Cardiac muscle cell (in vitro differentiated cells and primary cell): Measurements from ENCODE around the gene BCR. TPM values are rescaled to one million over a fixed set of nuclear protein-coding genes. Genes with fewer than 3 reads are reported as not detected.
A peak's percentile ranks its signal among the peaks of the same experiment; 100 is the strongest.

ENCODE experiments used
- DNase-seq, 2 donors: peaks; one replicate each; pipeline versions ENCODE4 v3.0.0 to v3.0.0-alpha.2; 2010 to 2017; ENCODE audit warnings: low read depth in 1 of 2, low spot score in 1 of 2
- H3K27ac ChIP-seq: fragments of 200-600 bp; sonication (generic); 2 replicates; pipeline ENCODE4 v1.5.1; 2016
- H3K27me3 ChIP-seq: fragments of 200-600 bp; sonication (generic); 2 replicates; pipeline ENCODE4 v1.6.0; 2016; ENCODE audit warnings: control low read depth
- H3K36me3 ChIP-seq: fragments of 200-600 bp; sonication (generic); 2 replicates; pipeline ENCODE4 v1.5.1; 2016; ENCODE audit warnings: control low read depth
- H3K4me1 ChIP-seq: fragments of 200-600 bp; sonication (generic); 2 replicates; pipeline ENCODE4 v1.8.1; 2017; ENCODE audit warnings: low read depth, mild to moderate bottlenecking, mixed run types
- H3K4me3 ChIP-seq: fragments of 200-600 bp; sonication (generic); 2 replicates; pipeline ENCODE4 v1.5.1; 2016; ENCODE audit warnings: mild to moderate bottlenecking
- H3K9me3 ChIP-seq: fragments of 200-600 bp; sonication (generic); 2 replicates; pipeline ENCODE4 v1.5.1; 2017; ENCODE audit warnings: low read depth, mild to moderate bottlenecking, control low read depth
- polyA plus RNA-seq: library from polyadenylated mRNA; unstranded; fragments of >200 nt; fragmentation: Nextera tagmentation; extraction: Ambion mirVana; gene quantifications from 2 replicates; pipeline ENCODE4 v1.2.1, GENCODE V29; 2016
- total RNA-seq: library from RNA; depleted of rRNA; stranded (reverse); fragments of >200 nt; gene quantifications from 2 replicates; pipeline ENCODE4 v1.2.3, GENCODE V29; 2016
- TF ChIP-seq, protein P1 (sequence below): IDR thresholded peaks from 2 replicates; pipeline ENCODE4 v1.5.1; 2012; ENCODE audit warnings: low read depth, mild to moderate bottlenecking, low read length

BCR gene
- total and polyA plus RNA-seq, 2 experiments from 2014 or later, result 30.9 to 53.1 TPM

- H3K9me3 ChIP-seq, result no peaks in the 10 kb centered on the region
- TF ChIP-seq, protein P1, sequence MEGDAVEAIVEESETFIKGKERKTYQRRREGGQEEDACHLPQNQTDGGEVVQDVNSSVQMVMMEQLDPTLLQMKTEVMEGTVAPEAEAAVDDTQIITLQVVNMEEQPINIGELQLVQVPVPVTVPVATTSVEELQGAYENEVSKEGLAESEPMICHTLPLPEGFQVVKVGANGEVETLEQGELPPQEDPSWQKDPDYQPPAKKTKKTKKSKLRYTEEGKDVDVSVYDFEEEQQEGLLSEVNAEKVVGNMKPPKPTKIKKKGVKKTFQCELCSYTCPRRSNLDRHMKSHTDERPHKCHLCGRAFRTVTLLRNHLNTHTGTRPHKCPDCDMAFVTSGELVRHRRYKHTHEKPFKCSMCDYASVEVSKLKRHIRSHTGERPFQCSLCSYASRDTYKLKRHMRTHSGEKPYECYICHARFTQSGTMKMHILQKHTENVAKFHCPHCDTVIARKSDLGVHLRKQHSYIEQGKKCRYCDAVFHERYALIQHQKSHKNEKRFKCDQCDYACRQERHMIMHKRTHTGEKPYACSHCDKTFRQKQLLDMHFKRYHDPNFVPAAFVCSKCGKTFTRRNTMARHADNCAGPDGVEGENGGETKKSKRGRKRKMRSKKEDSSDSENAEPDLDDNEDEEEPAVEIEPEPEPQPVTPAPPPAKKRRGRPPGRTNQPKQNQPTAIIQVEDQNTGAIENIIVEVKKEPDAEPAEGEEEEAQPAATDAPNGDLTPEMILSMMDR, result no peak
- no peaks in the 10 kb centered on the region for H3K4me1 ChIP-seq
- peak in 1 of 2 donors; percentile 92 for DNase-seq
- no peak overlapping the region for H3K4me3 ChIP-seq
- H3K27ac ChIP-seq, result no peak overlapping the region
- H3K36me3 ChIP-seq, result no peaks in the 10 kb centered on the region
- H3K27me3 ChIP-seq, result no peaks in the 10 kb centered on the region
Measured at GRCh38 chr22:23147617-23148387, 32.5 kb upstream of the BCR start.

DNA sequence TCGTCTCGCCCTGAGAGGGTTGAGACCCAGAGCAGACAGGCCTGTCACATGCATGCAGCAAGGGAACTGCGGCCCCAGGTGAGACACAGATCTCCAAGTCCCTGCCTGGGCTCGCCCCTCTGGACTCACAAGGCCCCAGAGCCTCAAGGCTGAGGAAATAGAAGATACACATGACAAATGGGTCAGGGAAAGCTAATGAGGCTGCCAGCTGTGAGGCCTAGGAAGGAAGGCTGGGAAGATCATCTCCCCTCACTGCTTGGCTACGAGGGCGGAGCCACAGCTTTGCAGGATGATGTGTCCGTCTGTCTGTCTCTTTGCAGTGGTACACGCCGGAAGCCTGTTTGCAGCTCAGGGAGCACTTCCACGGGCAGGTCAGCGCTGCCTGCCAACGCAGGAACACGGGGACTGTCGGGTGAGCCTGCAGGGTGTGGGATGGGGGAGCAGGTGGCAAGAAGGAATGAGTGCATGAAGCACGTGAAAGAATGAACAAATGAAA lies 30.5 kb upstream of the BCR start:
- Histone ChIP-seq H3K27ac (no peak overlapping the region), H3K27me3 (no peaks in the 10 kb centered on the region), H3K4me1 (no peaks in the 10 kb centered on the region), H3K4me3 (no peak overlapping the region), H3K36me3 (no peaks in the 10 kb centered on the region), H3K9me3 (no peaks in the 10 kb centered on the region)
- no peak for DNase-seq
- TF ChIP-seq, protein P1, result no peak

DNA sequence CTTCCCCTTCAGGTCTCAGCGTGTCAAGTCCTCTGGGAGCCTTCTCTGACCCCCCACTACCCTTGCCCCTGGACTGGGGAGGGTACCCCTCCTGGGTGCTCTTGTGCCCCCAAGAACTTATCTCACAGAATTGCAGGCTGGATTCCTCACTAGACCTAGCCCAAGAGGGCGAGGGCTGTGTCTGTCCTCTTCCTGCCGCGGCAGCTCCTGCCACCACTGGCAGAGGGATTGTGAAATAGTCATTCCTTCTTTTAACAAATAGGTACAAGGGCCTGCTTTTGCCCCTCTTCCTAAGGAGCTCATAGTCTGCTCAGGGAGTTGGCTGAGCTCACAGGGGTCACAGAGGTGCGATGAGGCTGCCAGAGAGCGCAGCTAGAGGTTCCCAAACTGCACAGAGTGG lies 29.5 kb upstream of the BCR start:
- no peak for DNase-seq
- no peak overlapping the region for H3K4me3 ChIP-seq
- H3K9me3 ChIP-seq, result no peaks in the 10 kb centered on the region
- no peaks in the 10 kb centered on the region for H3K36me3 ChIP-seq
- H3K4me1 ChIP-seq, result no peaks in the 10 kb centered on the region
- no peak overlapping the region for H3K27ac ChIP-seq
- TF ChIP-seq, protein P1, result no peak
- H3K27me3 ChIP-seq, result no peaks in the 10 kb centered on the region

DNA sequence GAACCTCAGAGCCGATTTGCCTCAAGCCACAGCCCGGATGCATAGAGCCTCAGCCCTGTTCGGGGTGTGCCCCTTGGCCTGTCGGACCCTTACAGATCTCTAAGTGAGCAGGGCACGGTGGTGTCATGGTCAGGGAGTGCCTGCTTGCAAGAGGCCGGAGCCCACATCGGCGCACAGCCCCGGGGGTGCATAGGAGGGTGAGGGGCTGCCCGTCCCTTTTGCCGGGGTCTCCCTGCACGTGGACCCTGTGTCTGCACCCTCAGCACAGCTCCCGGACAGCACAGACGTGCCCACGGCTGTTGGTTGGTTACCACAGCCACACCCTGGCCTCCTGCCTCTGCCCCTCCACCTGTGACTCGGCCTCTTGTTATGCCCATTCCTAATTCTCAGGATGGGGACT lies 28.5 kb upstream of the BCR start:
- Histone ChIP-seq H3K4me3 (no peak overlapping the region), H3K9me3 (no peaks in the 10 kb centered on the region)

GRCh38 chr22:23152238-23153114 lies 27.8 kb upstream of the BCR start:
- H3K36me3 ChIP-seq, result no peaks in the 10 kb centered on the region
- H3K4me1 ChIP-seq, result no peaks in the 10 kb centered on the region
- TF ChIP-seq, protein P1, result no peak
- no peak overlapping the region for H3K4me3 ChIP-seq
- H3K9me3 ChIP-seq, result no peaks in the 10 kb centered on the region
- no peaks in the 10 kb centered on the region for H3K27me3 ChIP-seq
- H3K27ac ChIP-seq, result no peak overlapping the region
- no peak for DNase-seq

More for the DNA sequence above, 28.5 kb upstream of the BCR start:
- Histone ChIP-seq H3K27me3 (no peaks in the 10 kb centered on the region), H3K36me3 (no peaks in the 10 kb centered on the region), H3K27ac (no peak overlapping the region), H3K4me1 (no peaks in the 10 kb centered on the region)
- TF ChIP-seq, protein P1, result no peak
- DNase-seq, result no peak
